NB4 (cell line): Measurements from ENCODE around the gene SNX7.

Experiments used
- DNase-seq: peaks from one replicate; pipeline ENCODE4 v3.0.0; 2010; ENCODE audit warnings: low read depth
- H3K4me3 ChIP-seq: one replicate; pipeline ENCODE4 v1.5.1; 2011; ENCODE audit warnings: mild to moderate bottlenecking, low read depth, low read length, moderate library complexity
- MYC ChIP-seq: IDR thresholded peaks from 2 replicates; pipeline ENCODE4 v1.6.1; 2011; ENCODE audit warnings: low read depth, low read length
- POLR2A ChIP-seq: IDR thresholded peaks from 2 replicates; pipeline ENCODE4 v1.6.1; 2011; ENCODE audit warnings: mild to moderate bottlenecking; ENCODE audit not compliant: insufficient read length; ENCODE audit errors: extremely low read depth
- TF ChIP-seq, protein P1 (sequence below): IDR thresholded peaks from 2 replicates; pipeline ENCODE4 v1.6.1; 2011; ENCODE audit warnings: low read depth, low read length
- TF ChIP-seq, protein P2 (sequence below): IDR thresholded peaks from one replicate; pipeline ENCODE4 v1.5.1; 2012; ENCODE audit warnings: low read depth, low read length

Gene SNX7

DNA sequence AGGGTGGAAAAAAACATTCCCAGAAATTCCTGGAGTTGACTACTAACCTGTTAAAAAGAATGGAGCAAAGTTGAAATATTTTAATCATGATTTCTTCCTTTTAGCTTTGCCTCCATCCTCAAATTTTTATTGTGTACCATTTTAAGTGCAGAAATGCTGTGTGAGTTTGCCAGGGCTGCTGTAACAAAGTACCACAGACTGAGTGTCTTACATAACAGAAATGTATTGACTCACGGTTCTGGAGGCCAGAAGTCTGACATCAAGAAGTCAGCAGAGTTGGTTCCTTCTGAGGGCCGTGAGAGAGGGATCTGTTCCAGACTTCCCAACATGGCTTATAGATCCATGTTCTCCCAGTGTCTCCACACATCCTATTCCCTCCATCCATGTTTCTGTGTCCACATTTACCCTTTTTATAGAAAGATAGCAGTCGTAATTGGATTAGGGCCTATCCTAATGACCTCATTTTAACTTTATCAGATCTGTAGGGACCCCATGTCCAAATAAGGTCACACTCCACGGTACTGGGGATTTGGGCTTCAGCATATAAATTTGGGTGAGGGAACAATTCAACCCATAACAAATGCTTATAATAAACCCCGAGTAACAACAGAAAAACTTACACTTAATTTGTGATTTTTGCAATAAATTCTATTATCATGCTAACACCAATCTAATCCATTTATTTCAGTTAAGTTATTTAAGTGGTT lies 12.7 kb downstream of the SNX7 start:
- no peak overlapping the region for H3K4me3 ChIP-seq
- no peak for TF ChIP-seq POLR2A
- TF ChIP-seq, protein P1, sequence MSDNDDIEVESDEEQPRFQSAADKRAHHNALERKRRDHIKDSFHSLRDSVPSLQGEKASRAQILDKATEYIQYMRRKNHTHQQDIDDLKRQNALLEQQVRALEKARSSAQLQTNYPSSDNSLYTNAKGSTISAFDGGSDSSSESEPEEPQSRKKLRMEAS, result no peak
- TF ChIP-seq MYC, result no peak
- TF ChIP-seq, protein P2, sequence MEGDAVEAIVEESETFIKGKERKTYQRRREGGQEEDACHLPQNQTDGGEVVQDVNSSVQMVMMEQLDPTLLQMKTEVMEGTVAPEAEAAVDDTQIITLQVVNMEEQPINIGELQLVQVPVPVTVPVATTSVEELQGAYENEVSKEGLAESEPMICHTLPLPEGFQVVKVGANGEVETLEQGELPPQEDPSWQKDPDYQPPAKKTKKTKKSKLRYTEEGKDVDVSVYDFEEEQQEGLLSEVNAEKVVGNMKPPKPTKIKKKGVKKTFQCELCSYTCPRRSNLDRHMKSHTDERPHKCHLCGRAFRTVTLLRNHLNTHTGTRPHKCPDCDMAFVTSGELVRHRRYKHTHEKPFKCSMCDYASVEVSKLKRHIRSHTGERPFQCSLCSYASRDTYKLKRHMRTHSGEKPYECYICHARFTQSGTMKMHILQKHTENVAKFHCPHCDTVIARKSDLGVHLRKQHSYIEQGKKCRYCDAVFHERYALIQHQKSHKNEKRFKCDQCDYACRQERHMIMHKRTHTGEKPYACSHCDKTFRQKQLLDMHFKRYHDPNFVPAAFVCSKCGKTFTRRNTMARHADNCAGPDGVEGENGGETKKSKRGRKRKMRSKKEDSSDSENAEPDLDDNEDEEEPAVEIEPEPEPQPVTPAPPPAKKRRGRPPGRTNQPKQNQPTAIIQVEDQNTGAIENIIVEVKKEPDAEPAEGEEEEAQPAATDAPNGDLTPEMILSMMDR, result no peak
- no peak for DNase-seq

DNA sequence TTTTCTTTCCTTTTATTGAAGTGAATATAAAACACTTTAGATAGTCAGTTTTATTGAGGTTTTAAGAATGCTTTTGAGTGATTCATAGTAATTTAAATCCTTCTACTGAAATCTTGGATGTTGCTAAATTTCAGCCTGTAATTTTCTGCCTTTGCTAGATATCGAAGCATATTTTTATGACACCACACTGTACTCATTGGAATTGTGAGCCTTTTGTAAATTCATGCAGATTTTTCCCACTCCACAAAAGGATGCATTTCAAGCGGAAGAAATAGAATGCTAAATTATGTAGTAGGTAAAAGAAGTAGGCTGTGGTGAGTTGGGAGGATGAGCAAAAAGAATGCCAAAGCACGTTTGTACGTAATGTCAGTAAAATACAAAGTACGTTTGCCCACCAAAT lies 13.8 kb downstream of the SNX7 start:
- no peak overlapping the region for H3K4me3 ChIP-seq
- TF ChIP-seq, protein P2, result no peak
- TF ChIP-seq MYC, result no peak
- TF ChIP-seq, protein P1, result no peak
- no peak for TF ChIP-seq POLR2A
- DNase-seq, result no peak

DNA sequence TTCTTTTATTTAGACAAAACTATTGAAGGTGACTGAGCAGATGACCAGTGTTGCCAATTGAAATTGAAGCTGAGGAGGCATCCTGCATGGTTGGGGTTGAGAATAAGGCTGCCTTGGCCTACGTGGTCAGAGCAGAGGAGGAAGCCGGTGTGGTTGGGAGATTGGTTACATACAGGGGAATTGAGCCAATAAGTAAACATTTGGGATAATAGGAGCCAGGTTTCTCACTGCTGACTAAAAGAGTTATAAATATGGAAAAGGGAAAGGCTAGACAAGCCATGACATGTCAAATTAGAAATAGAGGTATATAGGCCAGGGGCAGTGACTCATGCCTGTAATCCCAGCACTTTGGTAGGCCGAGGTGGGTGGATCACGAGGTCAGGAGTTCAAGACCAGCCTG lies 15.8 kb downstream of the SNX7 start:
- no peak for DNase-seq

DNA sequence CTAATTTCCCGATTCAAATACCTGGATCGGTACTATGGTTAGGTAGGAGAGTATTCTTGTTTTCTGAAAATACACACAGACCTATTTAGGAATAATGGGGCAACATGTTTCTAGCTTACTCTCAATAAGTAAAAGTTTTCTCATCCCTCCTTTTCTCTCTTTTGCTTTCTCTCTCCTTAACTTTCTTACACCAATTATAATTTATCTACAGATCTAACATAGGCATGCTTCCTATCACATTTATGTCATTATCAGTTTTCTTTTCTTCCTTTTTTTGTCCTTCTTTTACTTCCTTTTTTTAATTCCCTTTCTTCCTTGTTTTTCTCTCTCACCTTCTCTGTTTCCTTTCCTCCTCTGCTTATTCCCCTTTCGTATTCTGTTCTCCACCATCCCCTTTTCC lies 20.3 kb downstream of the SNX7 start:
- DNase-seq, result no peak
- H3K4me3 ChIP-seq, result no peak overlapping the region
- TF ChIP-seq, protein P1, result no peak
- TF ChIP-seq, protein P2, result no peak
- TF ChIP-seq POLR2A, result no peak
- TF ChIP-seq MYC, result no peak

More for the DNA sequence above, 15.8 kb downstream of the SNX7 start:
- TF ChIP-seq MYC (no peak), POLR2A (no peak)
- TF ChIP-seq, protein P1, result no peak
- TF ChIP-seq, protein P2, result no peak
- no peak overlapping the region for H3K4me3 ChIP-seq

DNA sequence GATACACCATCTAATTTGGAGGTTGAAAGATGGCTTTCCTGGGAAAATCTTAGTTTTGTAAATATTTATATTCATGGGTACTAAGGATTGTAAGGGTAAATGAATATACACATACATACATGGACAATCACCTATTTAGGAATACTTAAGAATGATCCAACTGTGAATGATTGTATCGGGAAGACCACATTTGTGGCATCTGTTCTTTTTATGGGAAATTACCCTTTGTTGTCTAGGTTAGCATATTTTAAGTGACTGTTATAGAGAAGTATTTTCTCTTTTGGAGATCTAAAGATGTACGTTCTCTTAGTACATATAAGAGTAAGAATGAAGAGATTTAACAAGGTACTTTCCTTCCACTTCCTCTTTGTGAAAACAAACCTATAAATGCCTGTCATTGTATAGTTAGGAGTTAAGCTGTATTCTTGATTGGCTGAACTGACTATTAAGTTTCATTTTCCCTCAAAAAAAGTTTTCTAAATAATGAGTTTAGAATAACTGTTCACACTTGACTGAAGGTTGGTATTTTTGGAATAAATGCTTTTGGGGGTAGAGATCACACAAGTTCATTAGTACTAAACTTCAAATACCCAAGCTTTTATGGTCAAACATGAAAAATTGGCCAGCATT lies 26.7 kb downstream of the SNX7 start:
- TF ChIP-seq POLR2A, result no peak
- TF ChIP-seq MYC, result no peak
- TF ChIP-seq, protein P2, result no peak
- TF ChIP-seq, protein P1, result no peak
- DNase-seq, result no peak
- no peak overlapping the region for H3K4me3 ChIP-seq
